GM23248 (cell line): ENCODE measurements around the gene TRIM29.

ENCODE experiments used
- EZH2 ChIP-seq: fragments of 200-600 bp; sonication (generic); IDR thresholded peaks from 2 replicates; pipeline ENCODE4 v1.6.1; 2018; ENCODE audit warnings: antibody characterized with exemption, mild to moderate bottlenecking; ENCODE audit not compliant: insufficient read depth, poor library complexity, severe bottlenecking
- EZH2phosphoT487 ChIP-seq: fragments of 200-600 bp; sonication (generic); IDR thresholded peaks from 2 replicates; pipeline ENCODE4 v1.6.1; 2018; ENCODE audit warnings: antibody characterized with exemption, moderate library complexity, mild to moderate bottlenecking, low read depth; ENCODE audit not compliant: insufficient read depth

GRCh38 chr11:120109531-120109930 is 28.4 kb downstream of the TRIM29 start:
- TF ChIP-seq EZH2phosphoT487 (no peak), EZH2 (no peak)
